Adrenal gland (tissue), 12 donors: ENCODE results near the gene GABRE. TPM values are rescaled to one million over a fixed set of nuclear protein-coding genes. Genes with fewer than 3 reads are reported as not detected.

ENCODE experiments used
- DNase-seq, 7 donors: peaks; one replicate each; pipeline ENCODE4 v3.0.0-alpha.2; 2019 to 2020
- H3K27ac ChIP-seq, 5 donors: fragments of 200-600 bp; sonication (generic) in 4 of 5; 1 replicate in 3 of 5; 2 replicates in 2 of 5; pipeline versions ENCODE4 v1.5.1 to v1.8.0; 2016 to 2020; ENCODE audit warnings: mild to moderate bottlenecking in 1 of 5
- H3K27me3 ChIP-seq: fragments of 200-600 bp; 2 replicates; pipeline ENCODE4 v1.8.0; 2021
- H3K36me3 ChIP-seq, 2 donors: fragments of 200-600 bp; replicated peaks in 1 of 2; 1 replicate in 1 of 2; 2 replicates in 1 of 2; pipeline versions ENCODE4 v1.5.1 to v1.8.0; 2018 to 2022
- H3K4me1 ChIP-seq, 2 donors: fragments of 200-600 bp; replicated peaks in 1 of 2; 1 replicate in 1 of 2; 2 replicates in 1 of 2; pipeline versions ENCODE4 v1.5.1 to v1.8.0; 2018 to 2021
- H3K4me3 ChIP-seq, 4 donors: fragments of 200-600 bp; sonication (generic) in 3 of 4; one replicate each; pipeline ENCODE4 v1.5.1; 2016 to 2018
- H3K9me3 ChIP-seq, 3 donors: fragments of 200-600 bp; sonication (generic) in 1 of 3; replicated peaks in 1 of 3; 1 replicate in 2 of 3; 2 replicates in 1 of 3; pipeline versions ENCODE4 v1.5.1 to v1.8.0; 2016 to 2021
- CTCF ChIP-seq, 6 experiments: fragments of 450-650 bp in 4 of 6; fragments of 200-600 bp in 2 of 6; sonication (generic) in 1 of 6; IDR thresholded peaks; 1 replicate in 5 of 6; 2 replicates in 1 of 6; pipeline versions ENCODE4 v1.5.1 to v1.8.0; 2016 to 2021; ENCODE audit warnings: antibody characterized with exemption in 6 of 6, mild to moderate bottlenecking in 2 of 6, moderate library complexity in 1 of 6
- POLR2A ChIP-seq, 2 donors: fragments of 450-650 bp; IDR thresholded peaks; one replicate each; pipeline ENCODE4 v1.6.1; 2017; ENCODE audit warnings: antibody characterized with exemption in 2 of 2, mild to moderate bottlenecking in 2 of 2, moderate library complexity in 1 of 2
- WGBS, 4 donors: extraction: QIAGEN DNeasy Blood & Tissue Kit in 2 of 4; methylation state at CpG; one replicate each; pipeline versions ENCODE4 v1.1.5 to v1.1.7; 2013 to 2017; 5-methylcytosine and 5-hydroxymethylcytosine counted together
- intact Hi-C, 2 donors: fragments of 100-400 bp; cut with DNase I; formaldehyde crosslinking; loops; one replicate each; pipeline versions ENCODE4 v1.14.1 to v1.15.0; 2022 to 2023
- polyA plus RNA-seq, 3 donors: library from polyadenylated mRNA; stranded (reverse); fragments of 200-250 nt in 2 of 3; fragments of 350-450 nt in 1 of 3; fragmentation: Illumina TruSeq in 1 of 3; extraction: RNeasy Lipid Tissue Mini Kit (QIAGEN cat#74804) in 1 of 3; gene quantifications; one replicate each; pipeline ENCODE4 v1.2.3, GENCODE V29; 2013 to 2014
- total RNA-seq, 9 donors: library from RNA; depleted of rRNA in 4 of 9; stranded (reverse); fragments of >200 nt in 4 of 9; fragments of 120-200 nt in 1 of 9; fragmentation: NEBNext Ultra II Directional in 1 of 9; extraction: Animal tissue kit (Norgen Biotek cat#: 25700) in 1 of 9; gene quantifications; one replicate each; pipeline versions ENCODE4 v1.1.0 to v1.2.4, GENCODE V29; 2013 to 2023
- donor health status: healthy with polysubstance abuse.
- donor health status: Bipolar disorder and iron deficiency.
- donor health status: DM: yes; HTN: yes; CAD: no.
- donor health status: DM: no; HTN: no; CAD: no.
- donor health status: DM: no; HTN: no; CAD: no.
- donor health status: DM: yes; HTN: yes; CAD: no.

Gene GABRE
- total and polyA plus RNA-seq, 12 donors, result 0.92 to 45.1 (median 4.7) TPM

DNA sequence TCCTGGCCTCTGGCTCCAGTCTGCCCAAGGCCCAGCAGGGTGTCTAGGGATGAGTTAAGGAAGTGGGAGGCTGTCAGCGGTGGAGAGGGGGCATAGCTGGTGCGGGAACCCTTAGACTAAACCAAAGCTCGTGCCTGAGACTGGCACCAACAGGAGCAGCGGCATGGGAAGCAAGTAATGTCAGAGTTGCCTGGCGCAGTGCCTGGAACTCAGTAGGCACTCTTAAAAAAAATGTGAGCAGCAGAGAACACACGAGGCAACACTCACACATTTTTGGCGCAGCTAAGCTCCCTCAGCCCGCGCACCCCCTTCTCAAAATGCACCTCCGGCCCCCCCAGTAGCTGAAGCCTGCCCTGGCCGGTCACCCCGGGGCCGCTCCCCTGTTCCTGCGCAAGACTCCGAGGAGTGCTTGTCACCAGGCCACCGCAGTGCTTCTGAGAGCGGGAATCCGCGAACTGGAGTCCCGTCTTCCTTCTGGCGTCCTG is 583 bp downstream of the GABRE start:
- DNase-seq, result peak in 2 of 7 donors; percentile 5 to 51
- H3K27ac ChIP-seq, result peak overlapping the region in 2 of 5 donors; percentile 34 to 55
- intact Hi-C loops, result no loop called here

DNA sequence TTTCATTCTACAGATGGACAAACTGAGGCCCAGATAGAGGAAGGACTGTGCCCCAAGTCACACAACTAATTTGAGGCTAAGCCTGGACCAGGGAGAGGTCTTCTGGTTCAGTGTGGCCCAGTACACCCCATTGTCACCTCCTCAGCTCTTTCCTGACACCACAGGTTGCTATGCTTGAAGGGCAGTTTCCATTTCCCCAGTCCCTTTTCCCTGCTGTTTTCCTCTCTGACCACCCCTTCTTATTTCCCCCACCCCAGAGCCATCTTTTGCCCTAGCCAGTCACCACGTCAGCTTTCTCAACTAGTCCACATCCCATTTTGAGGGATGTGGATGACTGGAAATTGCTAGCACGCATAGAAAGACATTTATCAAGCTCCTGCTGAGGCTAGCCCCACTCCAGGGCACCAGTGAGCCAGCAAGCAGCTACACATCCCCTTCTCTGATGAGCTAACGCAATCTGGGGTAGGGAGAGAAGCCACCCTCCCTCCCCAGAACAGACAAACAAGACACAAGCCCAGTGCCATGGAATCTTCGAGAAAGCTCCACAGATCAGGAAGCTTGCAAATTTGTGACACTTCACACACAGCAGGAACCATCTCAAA is 1.3 kb downstream of the GABRE start:
- Histone ChIP-seq H3K27ac (peak overlapping the region in 1 of 5 donors; percentile 55), H3K36me3 (no peaks in the 10 kb centered on the region), H3K4me1 (no peaks in the 10 kb centered on the region), H3K4me3 (peak overlapping the region in 1 of 4 donors; percentile 51), H3K9me3 (no peaks in the 10 kb centered on the region), H3K27me3 (peaks cover 5% of the 10 kb centered on the region)
- intact Hi-C loops, result no loop called here
- WGBS, 4 donors, result 51 to 68% (median 66%) methylated on average over 2 to 4 of the region's 4 CpGs
- no peak for TF ChIP-seq CTCF (IDR thresholded peaks at IDR 0.05)
- no peak for TF ChIP-seq POLR2A (IDR thresholded peaks at IDR 0.05)
- no peak for DNase-seq

More for the DNA sequence above, 583 bp downstream of the GABRE start:
- Histone ChIP-seq H3K9me3 (no peaks in the 10 kb centered on the region), H3K36me3 (no peaks in the 10 kb centered on the region), H3K27me3 (peaks cover 5% of the 10 kb centered on the region), H3K4me1 (no peaks in the 10 kb centered on the region), H3K4me3 (peak overlapping the region in 1 of 4 donors; percentile 51)
- WGBS, 4 donors, result 16 to 54% (median 36%) methylated on average over 6 to 21 of the region's 21 CpGs
- TF ChIP-seq CTCF (IDR thresholded peaks at IDR 0.05) (no peak), POLR2A (IDR thresholded peaks at IDR 0.05) (no peak)

DNA sequence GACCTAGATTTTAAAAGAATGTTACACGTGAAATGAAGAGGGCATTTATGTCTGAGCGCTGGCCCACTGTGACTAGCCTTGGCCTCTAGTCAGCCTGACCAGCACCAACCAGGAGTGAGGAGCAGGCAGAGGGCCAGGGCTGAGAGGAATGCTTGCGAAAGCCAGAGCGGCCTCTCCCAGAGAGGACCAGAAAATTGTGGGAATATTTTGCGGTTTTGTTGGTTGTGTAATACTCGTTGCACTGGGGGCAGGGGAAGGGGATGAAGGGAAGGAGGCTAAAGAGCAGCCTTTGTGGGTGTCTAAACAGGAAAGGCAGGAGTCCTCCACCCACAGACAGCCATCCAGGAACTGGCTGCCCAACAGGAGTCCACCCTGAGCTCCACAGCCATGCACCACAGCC is 3.8 kb downstream of the GABRE start:
- TF ChIP-seq POLR2A (IDR thresholded peaks at IDR 0.05) (no peak), CTCF (IDR thresholded peaks at IDR 0.05) (no peak)
- Histone ChIP-seq H3K36me3 (no peaks in the 10 kb centered on the region), H3K9me3 (no peaks in the 10 kb centered on the region), H3K27me3 (no peaks in the 10 kb centered on the region), H3K27ac (no peak overlapping the region), H3K4me3 (no peak overlapping the region), H3K4me1 (no peaks in the 10 kb centered on the region)
- peak in 6 of 7 donors; percentile 46 to 69 (median 62) for DNase-seq
- WGBS, 4 donors, result 39 to 60% (median 56%) methylated on average over 3 to 6 of the region's 6 CpGs
- intact Hi-C loops, result no loop called here

GRCh38 chrX:151970027-151970426 is 4.4 kb downstream of the GABRE start:
- intact Hi-C loops, result no loop called here

More at GRCh38 chrX:151970027-151970426, 4.4 kb downstream of the GABRE start:
- H3K4me3 ChIP-seq, result no peak overlapping the region
- no peak for DNase-seq
- no peaks in the 10 kb centered on the region for H3K27me3 ChIP-seq
- WGBS, 4 donors, result 52 to 72% (median 63%) methylated on average over 3 to 7 of the region's 7 CpGs
- H3K9me3 ChIP-seq, result no peaks in the 10 kb centered on the region
- TF ChIP-seq POLR2A (IDR thresholded peaks at IDR 0.05) (no peak), CTCF (IDR thresholded peaks at IDR 0.05) (no peak)
- no peaks in the 10 kb centered on the region for H3K36me3 ChIP-seq
- no peaks in the 10 kb centered on the region for H3K4me1 ChIP-seq
- H3K27ac ChIP-seq, result no peak overlapping the region
